H7 (cell line): ENCODE data around the gene CCDC148. TPM values are rescaled to one million over a fixed set of nuclear protein-coding genes. Genes with fewer than 3 reads are reported as not detected.

Experiments used
- DNase-seq: peaks from one replicate; pipeline ENCODE4 v3.0.0; 2012
- H3K27me3 ChIP-seq: 2 replicates; pipeline ENCODE4 v1.6.0; 2011; ENCODE audit warnings: mild to moderate bottlenecking, low read length; ENCODE audit not compliant: control insufficient read depth, insufficient read depth
- H3K36me3 ChIP-seq: replicated peaks from 2 replicates; pipeline ENCODE4 v1.5.1; 2011; ENCODE audit warnings: low read length; ENCODE audit not compliant: control insufficient read depth, insufficient read depth
- H3K4me3 ChIP-seq: 2 replicates; pipeline ENCODE4 v1.5.1; 2011; ENCODE audit warnings: low read depth, mild to moderate bottlenecking, control low read depth, low read length, moderate library complexity; ENCODE audit not compliant: insufficient read depth
- total RNA-seq: library from RNA; depleted of rRNA; stranded (reverse); fragments of >200 nt; shearing (Covaris generic); gene quantifications from 2 replicates; pipeline ENCODE4 v1.2.3, GENCODE V29; 2014

Gene CCDC148
- total RNA-seq, 1 experiment from 2014 or later: 0.07 TPM

- no peak for DNase-seq
- Histone ChIP-seq H3K4me3 (no peak overlapping the region), H3K36me3 (no peaks in the 10 kb centered on the region), H3K27me3 (no peaks in the 10 kb centered on the region)
Measured at GRCh38 chr2:158293722-158294121, 162.8 kb downstream of the CCDC148 start.

- H3K4me3 ChIP-seq: no peak overlapping the region
- no peaks in the 10 kb centered on the region for H3K36me3 ChIP-seq
- no peaks in the 10 kb centered on the region for H3K27me3 ChIP-seq
- DNase-seq: no peak
Measured at GRCh38 chr2:158291544-158292180, 164.9 kb downstream of the CCDC148 start.

GRCh38 chr2:158290225-158290624, 166.3 kb downstream of the CCDC148 start:
- H3K27me3 ChIP-seq: no peaks in the 10 kb centered on the region
- H3K36me3 ChIP-seq: no peaks in the 10 kb centered on the region
- no peak overlapping the region for H3K4me3 ChIP-seq
- DNase-seq: no peak

GRCh38 chr2:158276619-158277471, 179.7 kb downstream of the CCDC148 start:
- no peak for DNase-seq
- no peaks in the 10 kb centered on the region for H3K36me3 ChIP-seq
- no peak overlapping the region for H3K4me3 ChIP-seq
- H3K27me3 ChIP-seq: no peaks in the 10 kb centered on the region

- no peak for DNase-seq
- H3K4me3 ChIP-seq: no peak overlapping the region
- H3K36me3 ChIP-seq: no peaks in the 10 kb centered on the region
- no peaks in the 10 kb centered on the region for H3K27me3 ChIP-seq
Measured at GRCh38 chr2:158273791-158274190, 182.8 kb downstream of the CCDC148 start.

GRCh38 chr2:158270536-158270935, 186.0 kb downstream of the CCDC148 start:
- DNase-seq: no peak
- Histone ChIP-seq H3K27me3 (no peaks in the 10 kb centered on the region), H3K36me3 (no peaks in the 10 kb centered on the region), H3K4me3 (no peak overlapping the region)

- Histone ChIP-seq H3K4me3 (no peak overlapping the region), H3K36me3 (no peaks in the 10 kb centered on the region), H3K27me3 (no peaks in the 10 kb centered on the region)
- no peak for DNase-seq
Measured at GRCh38 chr2:158269143-158269542, 187.4 kb downstream of the CCDC148 start.

GRCh38 chr2:158266111-158266510, 190.4 kb downstream of the CCDC148 start:
- H3K27me3 ChIP-seq: no peaks in the 10 kb centered on the region

GRCh38 chr2:158255257-158255656, 201.3 kb downstream of the CCDC148 start:
- no peak overlapping the region for H3K4me3 ChIP-seq
- no peaks in the 10 kb centered on the region for H3K27me3 ChIP-seq
- no peak for DNase-seq
- H3K36me3 ChIP-seq: no peaks in the 10 kb centered on the region

More at GRCh38 chr2:158266111-158266510, 190.4 kb downstream of the CCDC148 start:
- no peak for DNase-seq
- H3K4me3 ChIP-seq: no peak overlapping the region
- no peaks in the 10 kb centered on the region for H3K36me3 ChIP-seq

GRCh38 chr2:158253170-158253569, 203.4 kb downstream of the CCDC148 start:
- Histone ChIP-seq H3K27me3 (no peaks in the 10 kb centered on the region), H3K36me3 (no peaks in the 10 kb centered on the region), H3K4me3 (no peak overlapping the region)
- DNase-seq: no peak

- Histone ChIP-seq H3K4me3 (no peak overlapping the region), H3K27me3 (no peaks in the 10 kb centered on the region), H3K36me3 (no peaks in the 10 kb centered on the region)
- no peak for DNase-seq
Measured at GRCh38 chr2:158251356-158251755, 205.2 kb downstream of the CCDC148 start.

GRCh38 chr2:158243392-158243791, 213.2 kb downstream of the CCDC148 start:
- Histone ChIP-seq H3K27me3 (no peaks in the 10 kb centered on the region), H3K36me3 (no peaks in the 10 kb centered on the region), H3K4me3 (no peak overlapping the region)
- no peak for DNase-seq

- no peak overlapping the region for H3K4me3 ChIP-seq
- no peaks in the 10 kb centered on the region for H3K36me3 ChIP-seq
- H3K27me3 ChIP-seq: no peaks in the 10 kb centered on the region
- DNase-seq: no peak
Measured at GRCh38 chr2:158242280-158242679, 214.3 kb downstream of the CCDC148 start.

GRCh38 chr2:158240975-158241374, 215.6 kb downstream of the CCDC148 start:
- no peaks in the 10 kb centered on the region for H3K27me3 ChIP-seq
- no peaks in the 10 kb centered on the region for H3K36me3 ChIP-seq
- no peak overlapping the region for H3K4me3 ChIP-seq
- no peak for DNase-seq

- Histone ChIP-seq H3K36me3 (no peaks in the 10 kb centered on the region), H3K27me3 (no peaks in the 10 kb centered on the region), H3K4me3 (no peak overlapping the region)
- DNase-seq: no peak
Measured at GRCh38 chr2:158239271-158239670, 217.3 kb downstream of the CCDC148 start.
